Adrenal gland (tissue), 12 donors: Measurements from ENCODE around the gene ANKS1B. TPM values are rescaled to one million over a fixed set of nuclear protein-coding genes. Genes with fewer than 3 reads are reported as not detected.
A peak's percentile ranks its signal among the peaks of the same experiment; 100 is the strongest.

Experiments
- DNase-seq, 7 donors: peaks; one replicate each; pipeline ENCODE4 v3.0.0-alpha.2; 2019 to 2020
- H3K27ac ChIP-seq, 5 donors: fragments of 200-600 bp; sonication (generic) in 4 of 5; 1 replicate in 3 of 5; 2 replicates in 2 of 5; pipeline versions ENCODE4 v1.5.1 to v1.8.0; 2016 to 2020; ENCODE audit warnings: mild to moderate bottlenecking in 1 of 5
- H3K27me3 ChIP-seq: fragments of 200-600 bp; 2 replicates; pipeline ENCODE4 v1.8.0; 2021
- H3K36me3 ChIP-seq, 2 donors: fragments of 200-600 bp; replicated peaks in 1 of 2; 1 replicate in 1 of 2; 2 replicates in 1 of 2; pipeline versions ENCODE4 v1.5.1 to v1.8.0; 2018 to 2022
- H3K4me1 ChIP-seq, 2 donors: fragments of 200-600 bp; replicated peaks in 1 of 2; 1 replicate in 1 of 2; 2 replicates in 1 of 2; pipeline versions ENCODE4 v1.5.1 to v1.8.0; 2018 to 2021
- H3K4me3 ChIP-seq, 4 donors: fragments of 200-600 bp; sonication (generic) in 3 of 4; one replicate each; pipeline ENCODE4 v1.5.1; 2016 to 2018
- H3K9me3 ChIP-seq, 3 donors: fragments of 200-600 bp; sonication (generic) in 1 of 3; replicated peaks in 1 of 3; 1 replicate in 2 of 3; 2 replicates in 1 of 3; pipeline versions ENCODE4 v1.5.1 to v1.8.0; 2016 to 2021
- CTCF ChIP-seq, 6 experiments: fragments of 450-650 bp in 4 of 6; fragments of 200-600 bp in 2 of 6; sonication (generic) in 1 of 6; IDR thresholded peaks; 1 replicate in 5 of 6; 2 replicates in 1 of 6; pipeline versions ENCODE4 v1.5.1 to v1.8.0; 2016 to 2021; ENCODE audit warnings: antibody characterized with exemption in 6 of 6, mild to moderate bottlenecking in 2 of 6, moderate library complexity in 1 of 6
- POLR2A ChIP-seq, 2 donors: fragments of 450-650 bp; IDR thresholded peaks; one replicate each; pipeline ENCODE4 v1.6.1; 2017; ENCODE audit warnings: antibody characterized with exemption in 2 of 2, mild to moderate bottlenecking in 2 of 2, moderate library complexity in 1 of 2
- WGBS, 4 donors: extraction: QIAGEN DNeasy Blood & Tissue Kit in 2 of 4; methylation state at CpG; one replicate each; pipeline versions ENCODE4 v1.1.5 to v1.1.7; 2013 to 2017; 5-methylcytosine and 5-hydroxymethylcytosine counted together
- intact Hi-C, 2 donors: fragments of 100-400 bp; cut with DNase I; formaldehyde crosslinking; loops; one replicate each; pipeline versions ENCODE4 v1.14.1 to v1.15.0; 2022 to 2023
- polyA plus RNA-seq, 3 donors: library from polyadenylated mRNA; stranded (reverse); fragments of 200-250 nt in 2 of 3; fragments of 350-450 nt in 1 of 3; fragmentation: Illumina TruSeq in 1 of 3; extraction: RNeasy Lipid Tissue Mini Kit (QIAGEN cat#74804) in 1 of 3; gene quantifications; one replicate each; pipeline ENCODE4 v1.2.3, GENCODE V29; 2013 to 2014
- total RNA-seq, 9 donors: library from RNA; depleted of rRNA in 4 of 9; stranded (reverse); fragments of >200 nt in 4 of 9; fragments of 120-200 nt in 1 of 9; fragmentation: NEBNext Ultra II Directional in 1 of 9; extraction: Animal tissue kit (Norgen Biotek cat#: 25700) in 1 of 9; gene quantifications; one replicate each; pipeline versions ENCODE4 v1.1.0 to v1.2.4, GENCODE V29; 2013 to 2023
- donor health status: healthy with polysubstance abuse.
- donor health status: Bipolar disorder and iron deficiency.
- donor health status: DM: yes; HTN: yes; CAD: no.
- donor health status: DM: no; HTN: no; CAD: no.
- donor health status: DM: no; HTN: no; CAD: no.
- donor health status: DM: yes; HTN: yes; CAD: no.

Gene ANKS1B
- total and polyA plus RNA-seq, 12 donors = 1.3 to 28.1 (median 8.0) TPM

- Histone ChIP-seq H3K4me1 (peaks cover 0 to 7% of the 10 kb centered on the region in 2 donors), H3K27ac (no peak overlapping the region)
- no peak for TF ChIP-seq POLR2A (IDR thresholded peaks at IDR 0.05)
- no peak for TF ChIP-seq CTCF (IDR thresholded peaks at IDR 0.05)
Measured at GRCh38 chr12:99002731-99003130, 982.0 kb downstream of the ANKS1B start.

GRCh38 chr12:99002156-99002555, 982.6 kb downstream of the ANKS1B start:
- intact Hi-C loops = loop anchor here in 1 of 2 donors (10.0 kb wide), 1 partner anchor 307 kb away; no protein-coding TSS in a partner anchor
- no peak for DNase-seq
- Histone ChIP-seq H3K27me3 (no peaks in the 10 kb centered on the region), H3K4me1 (peaks cover 0 to 7% of the 10 kb centered on the region in 2 donors), H3K9me3 (no peaks in the 10 kb centered on the region), H3K27ac (no peak overlapping the region), H3K36me3 (no peaks in the 10 kb centered on the region), H3K4me3 (no peak overlapping the region)
- TF ChIP-seq POLR2A (IDR thresholded peaks at IDR 0.05) (no peak), CTCF (IDR thresholded peaks at IDR 0.05) (no peak)
- 88 to 96% (median 93%) methylated on average over 3 of the region's 3 CpGs for WGBS, 4 donors

More at GRCh38 chr12:99002731-99003130, 982.0 kb downstream of the ANKS1B start:
- no peaks in the 10 kb centered on the region for H3K36me3 ChIP-seq
- DNase-seq = no peak
- H3K27me3 ChIP-seq = no peaks in the 10 kb centered on the region
- intact Hi-C loops = loop anchor here in 1 of 2 donors (10.0 kb wide), 1 partner anchor 308 kb away; no protein-coding TSS in a partner anchor
- no peak overlapping the region for H3K4me3 ChIP-seq
- no peaks in the 10 kb centered on the region for H3K9me3 ChIP-seq
- 91 to 96% (median 93%) methylated on average over 3 of the region's 3 CpGs for whole genome bisulfite sequencing, 4 donors

- WGBS, 4 donors = 66 to 80% (median 76%) methylated on average over 7 of the region's 7 CpGs
- TF ChIP-seq POLR2A (IDR thresholded peaks at IDR 0.05) (no peak), CTCF (IDR thresholded peaks at IDR 0.05) (no peak)
- no peak overlapping the region for H3K4me3 ChIP-seq
- DNase-seq = peak in 1 of 7 donors; percentile 22
- intact Hi-C loops = loop anchor here in 1 of 2 donors (5.0 to 10.0 kb wide), 2 partner anchors 302 to 435 kb away; no protein-coding TSS in a partner anchor
- peaks cover 0 to 7% of the 10 kb centered on the region in 2 donors for H3K4me1 ChIP-seq
- no peaks in the 10 kb centered on the region for H3K36me3 ChIP-seq
- H3K9me3 ChIP-seq = no peaks in the 10 kb centered on the region
- H3K27ac ChIP-seq = no peak overlapping the region
- no peaks in the 10 kb centered on the region for H3K27me3 ChIP-seq
Measured at GRCh38 chr12:98999559-98999958, 985.2 kb downstream of the ANKS1B start.

- intact Hi-C loops = loop anchor here in 1 of 2 donors (5.0 to 10.0 kb wide), 2 partner anchors 301 to 434 kb away; no protein-coding TSS in a partner anchor
- H3K4me1 ChIP-seq = peaks cover 0 to 7% of the 10 kb centered on the region in 2 donors
- DNase-seq = peak in 1 of 7 donors; percentile 7
- H3K4me3 ChIP-seq = no peak overlapping the region
- TF ChIP-seq CTCF (IDR thresholded peaks at IDR 0.05) (peak; percentile 53 to 93 (median 79)), POLR2A (IDR thresholded peaks at IDR 0.05) (no peak)
- 10 to 18% (median 14%) methylated on average over 6 of the region's 6 CpGs for WGBS, 4 donors
- H3K27ac ChIP-seq = peak overlapping the region in 1 of 5 donors; percentile 8
- H3K9me3 ChIP-seq = no peaks in the 10 kb centered on the region
- no peaks in the 10 kb centered on the region for H3K36me3 ChIP-seq
- no peaks in the 10 kb centered on the region for H3K27me3 ChIP-seq
Measured at GRCh38 chr12:98998697-98999299, 985.9 kb downstream of the ANKS1B start.
